DOHH2 (cell line): ENCODE measurements around the gene ATP13A3.

Experiments
- EZH2phosphoT487 ChIP-seq: fragments of 200-600 bp; sonication (generic); IDR thresholded peaks from 2 replicates; pipeline ENCODE4 v1.6.1; 2017; ENCODE audit warnings: borderline replicate concordance, mild to moderate bottlenecking, antibody characterized with exemption, low read length, moderate library complexity, mixed read lengths
- TF ChIP-seq, protein P1 (sequence below): fragments of 200-600 bp; sonication (generic); IDR thresholded peaks from one replicate; pipeline ENCODE4 v1.5.1; 2014; ENCODE audit warnings: antibody characterized with exemption, mild to moderate bottlenecking, low read depth, low read length; ENCODE audit not compliant: poor library complexity, severe bottlenecking

GRCh38 chr3:194384156-194384555 lies 102.6 kb downstream of the ATP13A3 start:
- TF ChIP-seq, protein P1, sequence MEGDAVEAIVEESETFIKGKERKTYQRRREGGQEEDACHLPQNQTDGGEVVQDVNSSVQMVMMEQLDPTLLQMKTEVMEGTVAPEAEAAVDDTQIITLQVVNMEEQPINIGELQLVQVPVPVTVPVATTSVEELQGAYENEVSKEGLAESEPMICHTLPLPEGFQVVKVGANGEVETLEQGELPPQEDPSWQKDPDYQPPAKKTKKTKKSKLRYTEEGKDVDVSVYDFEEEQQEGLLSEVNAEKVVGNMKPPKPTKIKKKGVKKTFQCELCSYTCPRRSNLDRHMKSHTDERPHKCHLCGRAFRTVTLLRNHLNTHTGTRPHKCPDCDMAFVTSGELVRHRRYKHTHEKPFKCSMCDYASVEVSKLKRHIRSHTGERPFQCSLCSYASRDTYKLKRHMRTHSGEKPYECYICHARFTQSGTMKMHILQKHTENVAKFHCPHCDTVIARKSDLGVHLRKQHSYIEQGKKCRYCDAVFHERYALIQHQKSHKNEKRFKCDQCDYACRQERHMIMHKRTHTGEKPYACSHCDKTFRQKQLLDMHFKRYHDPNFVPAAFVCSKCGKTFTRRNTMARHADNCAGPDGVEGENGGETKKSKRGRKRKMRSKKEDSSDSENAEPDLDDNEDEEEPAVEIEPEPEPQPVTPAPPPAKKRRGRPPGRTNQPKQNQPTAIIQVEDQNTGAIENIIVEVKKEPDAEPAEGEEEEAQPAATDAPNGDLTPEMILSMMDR: no peak
- no peak for TF ChIP-seq EZH2phosphoT487
